B cell (primary cell): ENCODE results near the gene SMARCAD1. TPM values are rescaled to one million over a fixed set of nuclear protein-coding genes. Genes with fewer than 3 reads are reported as not detected.
A peak's percentile ranks its signal among the peaks of the same experiment; 100 is the strongest.

ENCODE experiments used
- ATAC-seq: fragments of 200-7000 bp; cut with Tn5 transposase; one replicate; pipeline ENCODE4 v1.10.0; 2021; ENCODE audit warnings: low read depth, mild to moderate bottlenecking, moderate number of reproducible peaks, moderate library complexity
- CTCF ChIA-PET: fragments of 350-600 bp; sonication (Branson Sonifier 250); formaldehyde crosslinking; loops from one replicate; lab custom pipeline; 2021; ENCODE audit warnings: antibody characterized with exemption, inconsistent platforms; lab: Charles Lee
- POLR2A ChIA-PET: fragments of 350-600 bp; sonication (Branson Sonifier 250); formaldehyde crosslinking; loops from one replicate; lab custom pipeline; 2021; ENCODE audit warnings: antibody characterized with exemption; lab: Charles Lee
- DNase-seq: peaks from one replicate; pipeline ENCODE4 v3.0.0; 2013
- H2AFZ ChIP-seq: 2 replicates; pipeline ENCODE4 v1.6.1; 2012; ENCODE audit warnings: mild to moderate bottlenecking, low read depth, low read length; ENCODE audit not compliant: insufficient read depth, poor library complexity, severe bottlenecking
- H3K27ac ChIP-seq, 2 donors: 1 replicate in 1 of 2; 2 replicates in 1 of 2; pipeline ENCODE4 v1.5.1; 2012 to 2013; ENCODE audit warnings: low read length in 2 of 2, mild to moderate bottlenecking in 2 of 2, moderate library complexity in 1 of 2
- H3K27me3 ChIP-seq, 4 experiments: fragments of 200-600 bp in 1 of 4; sonication (generic) in 1 of 4; replicated peaks in 1 of 4; 1 replicate in 2 of 4; 2 replicates in 2 of 4; pipeline versions ENCODE4 v1.6.1 to v1.7.0; 2013 to 2016; ENCODE audit warnings: low read length in 3 of 4, mild to moderate bottlenecking in 2 of 4, mixed read lengths in 1 of 4, moderate library complexity in 1 of 4; ENCODE audit not compliant: insufficient read depth in 4 of 4, control insufficient read depth in 3 of 4; ENCODE audit errors: control extremely low read depth in 1 of 4
- H3K36me3 ChIP-seq, 2 experiments: replicated peaks in 1 of 2; 1 replicate in 1 of 2; 2 replicates in 1 of 2; pipeline versions ENCODE4 v1.6.1 to v1.7.1; 2013; ENCODE audit warnings: low read length in 1 of 2; ENCODE audit not compliant: insufficient read depth in 2 of 2, control insufficient read depth in 1 of 2; ENCODE audit errors: control extremely low read depth in 1 of 2, extremely low read depth in 1 of 2
- H3K4me1 ChIP-seq, 2 donors: fragments of 200-600 bp in 1 of 2; sonication (generic) in 1 of 2; 1 replicate in 1 of 2; 2 replicates in 1 of 2; pipeline versions ENCODE4 v1.5.1 to v1.6.1; 2013 to 2017; ENCODE audit warnings: low read length in 2 of 2; ENCODE audit not compliant: control insufficient read depth in 2 of 2, insufficient read depth in 2 of 2
- H3K4me2 ChIP-seq: replicated peaks from 2 replicates; pipeline ENCODE3; 2012; ENCODE audit warnings: mild to moderate bottlenecking, low read depth, low read length; ENCODE audit not compliant: poor library complexity, severe bottlenecking
- H3K4me3 ChIP-seq, 5 experiments: fragments of 200-600 bp in 1 of 5; sonication (generic) in 1 of 5; 1 replicate in 3 of 5; 2 replicates in 2 of 5; pipeline versions ENCODE4 v1.5.1 to v1.7.0; 2011 to 2016; ENCODE audit warnings: low read length in 4 of 5, mild to moderate bottlenecking in 4 of 5, low read depth in 2 of 5, control low read depth in 1 of 5, moderate library complexity in 1 of 5; ENCODE audit not compliant: insufficient read depth in 1 of 5; ENCODE audit errors: control extremely low read depth in 1 of 5, extremely low read depth in 1 of 5
- H3K79me2 ChIP-seq: fragments of 200-600 bp; sonication (generic); one replicate; pipeline ENCODE4 v1.6.0; 2016; ENCODE audit warnings: low read length; ENCODE audit not compliant: control insufficient read depth, insufficient read depth
- H3K9ac ChIP-seq: fragments of 200-600 bp; sonication (generic); 2 replicates; pipeline ENCODE4 v1.6.1; 2017; ENCODE audit warnings: mild to moderate bottlenecking, low read length, moderate library complexity
- H3K9me3 ChIP-seq, 3 donors: one replicate each; pipeline versions ENCODE4 v1.6.1 to v1.7.1; 2013; ENCODE audit warnings: low read length in 2 of 3; ENCODE audit not compliant: control insufficient read depth in 2 of 3, insufficient read depth in 1 of 3; ENCODE audit errors: control extremely low read depth in 1 of 3
- H4K20me1 ChIP-seq: 2 replicates; pipeline ENCODE4 v1.6.0; 2012; ENCODE audit warnings: mild to moderate bottlenecking, low read length; ENCODE audit not compliant: insufficient read depth, control insufficient read depth, poor library complexity, severe bottlenecking
- H3K27ac Mint-ChIP-seq: one replicate; pipeline ENCODE4 v1.8.0; 2021; ENCODE audit warnings: mixed read lengths
- H3K27me3 Mint-ChIP-seq: one replicate; pipeline ENCODE4 v1.8.0; 2021; ENCODE audit warnings: mixed read lengths
- H3K4me1 Mint-ChIP-seq: one replicate; pipeline ENCODE4 v1.8.0; 2021; ENCODE audit warnings: mixed read lengths
- H3K4me3 Mint-ChIP-seq: one replicate; pipeline ENCODE4 v1.8.0; 2021; ENCODE audit warnings: mixed read lengths
- H3K9me3 Mint-ChIP-seq: one replicate; pipeline ENCODE4 v1.8.0; 2022; ENCODE audit warnings: mixed read lengths; ENCODE audit not compliant: insufficient read depth
- CTCF ChIP-seq: fragments of 200-600 bp; IDR thresholded peaks from one replicate; pipeline ENCODE4 v1.8.0; 2022; ENCODE audit warnings: antibody characterized with exemption, mild to moderate bottlenecking
- EZH2 ChIP-seq: IDR thresholded peaks from 2 replicates; pipeline ENCODE4 v1.6.1; 2012; ENCODE audit warnings: borderline replicate concordance, low read depth, mild to moderate bottlenecking, moderate library complexity, low read length; ENCODE audit not compliant: insufficient read depth, poor library complexity, severe bottlenecking
- WGBS: methylation state at CpG from one replicate; pipeline ENCODE4 v1.1.5; 2013; ENCODE audit warnings: missing lambda C conversion rate; ENCODE audit not compliant: insufficient coverage; 5-methylcytosine and 5-hydroxymethylcytosine counted together
- intact Hi-C: fragments of 100-400 bp; cut with micrococcal nuclease; formaldehyde crosslinking; loops from one replicate; pipeline ENCODE4 v1.10.0; 2022
- polyA plus RNA-seq: library from polyadenylated mRNA; depleted of rRNA; stranded (reverse); fragments of >200 nt; gene quantifications from 2 replicates; pipeline ENCODE4 v1.2.3, GENCODE V29; 2012
- total RNA-seq, 2 donors: library from RNA; stranded (reverse); fragments of 120-200 nt in 1 of 2; gene quantifications; 1 replicate in 1 of 2; 2 replicates in 1 of 2; pipeline versions ENCODE4 v1.2.3 to v1.2.4, GENCODE V29; 2013 to 2022

The SMARCAD1 gene
- total and polyA plus RNA-seq, 2 donors (not counting 1 experiment from before 2014, with no cell fraction given): 8.2 to 26.7 TPM

- no peak overlapping the region for H3K9ac ChIP-seq
- no peaks in the 10 kb centered on the region for H3K36me3 ChIP-seq
- no CpG with 5 or more reads among the region's 2 CpGs for WGBS
- Mint-ChIP-seq H3K27ac (no peak overlapping the region), H3K9me3 (no peaks in the 10 kb centered on the region), H3K27me3 (no peaks in the 10 kb centered on the region), H3K4me3 (no peak overlapping the region), H3K4me1 (no peaks in the 10 kb centered on the region)
- no peaks in the 10 kb centered on the region for H3K9me3 ChIP-seq
- no peaks in the 10 kb centered on the region for H4K20me1 ChIP-seq
- ATAC-seq: no peak
- H2AFZ ChIP-seq: no peak overlapping the region
- H3K27ac ChIP-seq: no peak overlapping the region
- H3K27me3 ChIP-seq: no peaks in the 10 kb centered on the region
- H3K4me3 ChIP-seq: no peak overlapping the region
- no peaks in the 10 kb centered on the region for H3K4me1 ChIP-seq
- no peaks in the 10 kb centered on the region for H3K79me2 ChIP-seq
- ChIA-PET CTCF (no interaction called here), POLR2A (no interaction called here)
- no peak for TF ChIP-seq EZH2
- DNase-seq: no peak
- intact Hi-C loops: no loop called here
- H3K4me2 ChIP-seq: no peak overlapping the region
These were observed 94.5 kb downstream of the SMARCAD1 start for GRCh38 chr4:94302191-94302590.

GRCh38 chr4:94304365-94304971, 96.8 kb downstream of the SMARCAD1 start:
- no CpG with 5 or more reads among the region's 2 CpGs for WGBS
- no peak for ATAC-seq

More at GRCh38 chr4:94304365-94304971, 96.8 kb downstream of the SMARCAD1 start:
- Histone ChIP-seq H3K4me3 (no peak overlapping the region), H4K20me1 (no peaks in the 10 kb centered on the region), H3K27me3 (no peaks in the 10 kb centered on the region), H3K9me3 (no peaks in the 10 kb centered on the region), H3K9ac (no peak overlapping the region), H2AFZ (no peak overlapping the region), H3K4me2 (no peak overlapping the region), H3K4me1 (no peaks in the 10 kb centered on the region), H3K27ac (no peak overlapping the region), H3K36me3 (no peaks in the 10 kb centered on the region), H3K79me2 (no peaks in the 10 kb centered on the region)
- ChIA-PET POLR2A (no interaction called here), CTCF (no interaction called here)
- TF ChIP-seq EZH2 (no peak), CTCF (peak; percentile 64)
- Mint-ChIP-seq H3K4me1 (no peaks in the 10 kb centered on the region), H3K4me3 (no peak overlapping the region), H3K27me3 (no peaks in the 10 kb centered on the region), H3K9me3 (no peaks in the 10 kb centered on the region), H3K27ac (no peak overlapping the region)
- DNase-seq: peak; percentile 17
- intact Hi-C loops: no loop called here
